Tibial artery (tissue), 4 donors: ENCODE data around the gene SPATA3.
"Not testable (repeated sequence)": the region's sequence is repeated elsewhere in the genome, so short reads cannot be mapped to it uniquely, and the experiment has no call there.

ENCODE experiments used
- DNase-seq, 2 donors: peaks; one replicate each; pipeline ENCODE4 v3.0.0-alpha.2; 2019
- H3K27ac ChIP-seq, 2 donors: fragments of 200-600 bp; sonication (generic) in 1 of 2; 1 replicate in 1 of 2; 2 replicates in 1 of 2; pipeline ENCODE4 v1.5.1; 2018 to 2019; ENCODE audit warnings: mild to moderate bottlenecking in 1 of 2
- H3K27me3 ChIP-seq, 2 donors: fragments of 200-600 bp; sonication (generic) in 1 of 2; one replicate each; pipeline versions ENCODE4 v1.5.1 to v1.6.0; 2016 to 2019
- H3K36me3 ChIP-seq, 3 donors: fragments of 200-600 bp; sonication (generic) in 2 of 3; one replicate each; pipeline ENCODE4 v1.5.1; 2016 to 2019; ENCODE audit warnings: mild to moderate bottlenecking in 2 of 3
- H3K4me1 ChIP-seq, 4 donors: fragments of 200-600 bp; sonication (generic) in 2 of 4; 1 replicate in 3 of 4; 2 replicates in 1 of 4; pipeline ENCODE4 v1.5.1; 2016 to 2019
- H3K4me3 ChIP-seq, 2 donors: fragments of 200-600 bp; sonication (generic) in 1 of 2; 1 replicate in 1 of 2; 2 replicates in 1 of 2; pipeline ENCODE4 v1.5.1; 2018 to 2019; ENCODE audit warnings: mild to moderate bottlenecking in 2 of 2
- H3K9me3 ChIP-seq, 3 donors: fragments of 200-600 bp; sonication (generic) in 1 of 3; one replicate each; pipeline ENCODE4 v1.5.1; 2016 to 2019
- intact Hi-C: fragments of 100-400 bp; cut with DNase I; formaldehyde crosslinking; loops from one replicate; pipeline ENCODE4 v1.15.0; 2023; ENCODE audit warnings: low total_unique reads
- TF ChIP-seq, protein P1 (sequence below), 2 experiments: fragments of 200-600 bp in 1 of 2; fragments of 450-650 bp in 1 of 2; IDR thresholded peaks; one replicate each; pipeline ENCODE4 v1.5.1; 2017 to 2019; ENCODE audit warnings: antibody characterized with exemption in 2 of 2, mild to moderate bottlenecking in 1 of 2, moderate library complexity in 1 of 2

Gene SPATA3

DNA sequence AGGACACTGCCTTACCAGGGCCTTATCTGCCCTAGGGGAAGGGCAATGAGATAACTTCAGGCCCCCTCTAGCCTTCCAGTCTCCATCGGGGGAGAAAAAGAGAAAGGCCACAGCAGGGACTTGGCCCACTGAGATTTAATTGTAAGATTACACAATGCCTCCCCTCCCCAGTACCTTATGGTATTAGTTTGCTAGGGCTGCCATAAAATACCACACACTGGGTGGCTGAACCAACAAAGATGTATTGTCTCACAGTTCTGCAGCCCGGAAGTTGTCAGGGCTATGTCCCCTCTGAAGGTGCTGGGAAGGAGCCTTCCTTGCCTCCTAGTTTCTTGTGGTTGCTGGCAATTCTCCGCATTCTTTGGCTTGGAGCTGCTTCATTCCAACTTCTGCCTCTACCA lies 34.8 kb upstream of the SPATA3 start:
- TF ChIP-seq, protein P1, sequence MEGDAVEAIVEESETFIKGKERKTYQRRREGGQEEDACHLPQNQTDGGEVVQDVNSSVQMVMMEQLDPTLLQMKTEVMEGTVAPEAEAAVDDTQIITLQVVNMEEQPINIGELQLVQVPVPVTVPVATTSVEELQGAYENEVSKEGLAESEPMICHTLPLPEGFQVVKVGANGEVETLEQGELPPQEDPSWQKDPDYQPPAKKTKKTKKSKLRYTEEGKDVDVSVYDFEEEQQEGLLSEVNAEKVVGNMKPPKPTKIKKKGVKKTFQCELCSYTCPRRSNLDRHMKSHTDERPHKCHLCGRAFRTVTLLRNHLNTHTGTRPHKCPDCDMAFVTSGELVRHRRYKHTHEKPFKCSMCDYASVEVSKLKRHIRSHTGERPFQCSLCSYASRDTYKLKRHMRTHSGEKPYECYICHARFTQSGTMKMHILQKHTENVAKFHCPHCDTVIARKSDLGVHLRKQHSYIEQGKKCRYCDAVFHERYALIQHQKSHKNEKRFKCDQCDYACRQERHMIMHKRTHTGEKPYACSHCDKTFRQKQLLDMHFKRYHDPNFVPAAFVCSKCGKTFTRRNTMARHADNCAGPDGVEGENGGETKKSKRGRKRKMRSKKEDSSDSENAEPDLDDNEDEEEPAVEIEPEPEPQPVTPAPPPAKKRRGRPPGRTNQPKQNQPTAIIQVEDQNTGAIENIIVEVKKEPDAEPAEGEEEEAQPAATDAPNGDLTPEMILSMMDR (IDR thresholded peaks at IDR 0.05) = no peak
- H3K36me3 ChIP-seq = no peaks in the 10 kb centered on the region
- peaks cover 3 to 48% of the 10 kb centered on the region in 2 donors for H3K27me3 ChIP-seq
- no peak for DNase-seq
- H3K9me3 ChIP-seq = no peaks in the 10 kb centered on the region
- H3K27ac ChIP-seq = no peak overlapping the region
- intact Hi-C loops = no loop called here
- H3K4me3 ChIP-seq = no peak overlapping the region
- peaks cover 0 to 8% (median 2%) of the 10 kb centered on the region in 4 donors for H3K4me1 ChIP-seq

DNA sequence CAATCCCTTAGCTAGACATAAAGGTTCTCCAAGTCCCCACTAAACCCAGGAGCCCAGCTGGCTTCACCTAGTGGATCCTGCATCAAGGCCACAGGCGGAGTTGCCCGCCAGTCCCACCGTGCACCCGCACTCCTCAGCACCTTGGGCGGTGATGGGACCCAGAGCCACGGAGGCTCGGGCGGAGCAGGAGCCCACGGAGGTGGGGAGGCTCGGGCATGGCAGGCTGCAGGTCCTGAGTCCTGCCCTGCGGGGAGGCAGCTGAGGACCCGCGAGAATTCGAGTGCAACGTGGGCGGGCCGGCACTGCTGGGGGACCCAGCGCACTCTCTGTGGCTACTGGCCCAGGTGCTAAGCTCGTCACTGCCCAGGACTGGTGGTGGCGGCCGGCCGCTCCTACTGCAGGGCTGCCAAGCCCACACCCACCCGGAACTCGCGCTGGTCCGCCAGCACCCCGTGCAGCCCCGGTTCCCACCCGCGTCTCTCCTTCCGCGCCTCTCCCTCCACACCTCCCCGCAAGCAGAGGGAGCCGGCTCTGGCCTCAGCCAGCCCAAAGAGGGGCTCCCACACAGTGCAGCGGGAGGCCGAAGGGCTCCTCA lies 31.7 kb upstream of the SPATA3 start:
- no peaks in the 10 kb centered on the region for H3K4me1 ChIP-seq
- intact Hi-C loops = no loop called here
- H3K27ac ChIP-seq = no peak overlapping the region
- peaks cover 0 to 38% of the 10 kb centered on the region in 2 donors for H3K27me3 ChIP-seq
- no peaks in the 10 kb centered on the region for H3K36me3 ChIP-seq
- TF ChIP-seq, protein P1 (IDR thresholded peaks at IDR 0.05) = no peak
- H3K9me3 ChIP-seq = no peaks in the 10 kb centered on the region
- no peak for DNase-seq
- H3K4me3 ChIP-seq = no peak overlapping the region

DNA sequence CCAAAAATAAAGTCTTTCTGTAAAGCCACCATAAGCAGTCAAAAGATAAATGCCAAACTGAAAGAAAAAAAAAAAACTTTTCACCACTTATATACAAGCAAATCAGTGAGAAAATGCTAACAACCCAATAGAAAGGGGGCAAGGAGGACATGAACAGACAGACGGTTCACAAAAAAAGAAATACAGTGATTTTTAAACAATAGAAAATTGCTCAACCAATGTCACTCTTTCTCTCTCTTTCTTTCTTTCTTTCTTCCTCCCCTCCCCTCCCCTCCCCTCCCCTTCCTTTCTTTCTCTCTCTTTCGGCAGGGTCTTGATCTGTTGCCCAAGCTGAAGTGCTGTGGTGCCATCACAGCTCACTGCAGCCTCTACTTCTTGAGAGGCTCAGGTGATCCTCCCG lies 28.8 kb upstream of the SPATA3 start:
- H3K4me3 ChIP-seq = no peak overlapping the region
- H3K9me3 ChIP-seq = no peaks in the 10 kb centered on the region
- TF ChIP-seq, protein P1 (IDR thresholded peaks at IDR 0.05) = no peak
- intact Hi-C loops = no loop called here
- no peak for DNase-seq
- H3K4me1 ChIP-seq = no peaks in the 10 kb centered on the region
- peaks cover 0 to 18% of the 10 kb centered on the region in 2 donors for H3K27me3 ChIP-seq
- H3K36me3 ChIP-seq = no peaks in the 10 kb centered on the region
- no peak overlapping the region for H3K27ac ChIP-seq

DNA sequence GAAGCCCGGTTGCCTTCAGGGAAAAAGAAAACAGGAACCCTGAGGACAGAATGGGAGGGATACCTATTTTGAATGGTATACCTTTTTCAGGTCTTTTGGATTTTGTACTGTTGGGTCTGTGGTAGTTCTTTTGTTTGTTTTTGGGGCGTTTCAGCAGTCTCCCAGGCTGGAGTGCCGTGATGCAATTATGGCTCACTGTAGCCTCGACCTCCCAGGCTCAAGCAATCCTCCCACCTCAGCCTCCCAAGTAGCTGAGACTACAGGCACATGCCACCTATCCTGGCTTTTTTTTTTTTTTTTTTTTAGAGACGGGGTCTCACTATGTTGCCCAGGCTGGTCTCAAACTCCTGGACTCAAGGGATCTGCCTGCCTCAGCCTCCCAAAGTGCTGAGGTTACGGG lies 27.6 kb upstream of the SPATA3 start:
- DNase-seq, intact Hi-C loops, H3K27me3 ChIP-seq, H3K27ac ChIP-seq, H3K36me3 ChIP-seq, H3K4me3 ChIP-seq, H3K4me1 ChIP-seq, H3K9me3 ChIP-seq: not testable (repeated sequence)

DNA sequence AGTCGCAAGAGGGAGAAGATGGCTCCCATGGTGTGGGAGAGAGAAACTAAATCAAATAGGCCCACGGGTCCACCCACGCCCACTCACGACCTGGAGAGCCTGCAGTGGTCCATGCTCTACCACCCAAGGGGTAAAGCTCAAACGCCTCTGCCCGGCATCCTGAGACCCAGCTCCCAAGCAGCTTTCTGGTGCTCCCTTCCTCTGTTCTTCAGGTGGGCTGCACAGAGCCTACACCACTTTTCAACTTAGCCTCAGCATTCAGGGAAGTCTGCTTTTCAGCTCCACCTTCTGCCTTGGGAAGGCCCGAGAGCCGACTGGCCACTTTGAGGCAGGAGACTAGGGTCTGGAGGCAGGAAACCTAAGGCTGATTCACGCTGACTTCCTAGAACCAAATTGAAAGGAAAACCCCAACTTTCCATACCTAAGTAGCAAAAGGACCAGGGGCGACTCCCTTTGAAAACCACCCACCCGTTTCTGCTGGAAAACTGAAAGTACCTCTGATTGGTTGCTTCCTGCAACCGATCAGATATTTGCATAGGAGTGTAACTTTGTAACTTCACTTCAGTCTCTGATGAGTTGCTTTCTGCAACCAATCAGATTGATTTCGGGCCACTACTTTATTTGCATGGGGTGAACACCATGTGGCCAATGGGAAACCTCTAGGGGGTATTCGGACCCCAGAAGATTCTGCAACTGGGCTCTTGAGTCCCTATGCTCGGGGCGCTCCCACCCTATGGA lies 26.8 kb upstream of the SPATA3 start:
- Histone ChIP-seq H3K27me3 (peaks cover 0 to 14% of the 10 kb centered on the region in 2 donors), H3K27ac (no peak overlapping the region), H3K36me3 (no peaks in the 10 kb centered on the region), H3K4me1 (no peaks in the 10 kb centered on the region), H3K4me3 (no peak overlapping the region), H3K9me3 (no peaks in the 10 kb centered on the region)
- intact Hi-C loops = no loop called here
- TF ChIP-seq, protein P1 (IDR thresholded peaks at IDR 0.05) = no peak
- no peak for DNase-seq

DNA sequence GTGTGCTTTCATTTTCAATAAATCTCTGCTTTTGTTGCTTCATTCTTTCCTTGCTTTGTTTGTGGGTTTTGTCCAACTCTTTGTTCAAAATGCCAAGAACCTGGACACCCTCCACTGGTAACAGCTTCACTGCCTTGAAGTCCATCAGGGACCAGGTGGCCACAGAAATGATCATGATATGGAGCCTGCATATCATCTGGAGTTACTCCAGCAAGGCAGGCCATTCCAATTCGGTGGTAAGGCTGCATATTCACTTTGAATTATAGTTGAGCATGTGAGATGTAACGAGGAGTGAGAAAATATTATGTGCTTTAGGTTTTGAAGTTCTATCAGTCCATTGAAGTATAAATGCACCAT lies 26.3 kb upstream of the SPATA3 start:
- TF ChIP-seq, protein P1 (IDR thresholded peaks at IDR 0.05) = no peak
- Histone ChIP-seq H3K4me1 (no peaks in the 10 kb centered on the region), H3K9me3 (no peaks in the 10 kb centered on the region), H3K4me3 (no peak overlapping the region), H3K27me3 (peaks cover 0 to 14% of the 10 kb centered on the region in 2 donors), H3K36me3 (no peaks in the 10 kb centered on the region), H3K27ac (no peak overlapping the region)
- intact Hi-C loops = no loop called here
- DNase-seq = no peak
